Activated CD8-positive, alpha-beta memory T cell treated with anti-CD3 and anti-CD28 coated beads, Interleukin-2, amount 10 ng/mL, durations not matched to agents 7 days and 5 days (primary cell): ENCODE measurements around the gene EIF2D. TPM values are rescaled to one million over a fixed set of nuclear protein-coding genes. Genes with fewer than 3 reads are reported as not detected.

Experiments used
- ATAC-seq: fragments of 150-1000 bp; cut with Tn5 transposase; one replicate; pipeline ENCODE4 v1.10.0; 2021; ENCODE audit warnings: moderate library complexity
- CTCF ChIA-PET: fragments of 350-600 bp; sonication (Branson Sonifier 250); formaldehyde crosslinking; loops from one replicate; lab custom pipeline; 2021; ENCODE audit warnings: antibody characterized with exemption; lab: Charles Lee
- DNase-seq: peaks from one replicate; pipeline ENCODE4 v3.0.0-alpha.2; 2020
- H3K27ac Mint-ChIP-seq: one replicate; pipeline ENCODE4 v1.8.0; 2021; ENCODE audit warnings: mild to moderate bottlenecking, mixed read lengths
- H3K27me3 Mint-ChIP-seq: one replicate; pipeline ENCODE4 v1.8.0; 2021; ENCODE audit warnings: mixed read lengths
- H3K36me3 Mint-ChIP-seq: one replicate; pipeline ENCODE4 v1.8.0; 2021; ENCODE audit warnings: mild to moderate bottlenecking, mixed read lengths
- H3K4me1 Mint-ChIP-seq: one replicate; pipeline ENCODE4 v1.8.0; 2021; ENCODE audit warnings: mixed read lengths
- H3K4me3 Mint-ChIP-seq: one replicate; pipeline ENCODE4 v1.8.0; 2021; ENCODE audit warnings: mild to moderate bottlenecking, moderate library complexity, mixed read lengths
- H3K9me3 Mint-ChIP-seq: one replicate; pipeline ENCODE4 v1.8.0; 2022; ENCODE audit warnings: low read depth, mixed read lengths
- total RNA-seq, 2 experiments: library from RNA; stranded (reverse); gene quantifications; one replicate each; pipeline ENCODE4 v1.2.3, GENCODE V29; 2021

The EIF2D gene
- total RNA-seq: 10 to 100 TPM; 51.7 to 68.4 TPM

DNA sequence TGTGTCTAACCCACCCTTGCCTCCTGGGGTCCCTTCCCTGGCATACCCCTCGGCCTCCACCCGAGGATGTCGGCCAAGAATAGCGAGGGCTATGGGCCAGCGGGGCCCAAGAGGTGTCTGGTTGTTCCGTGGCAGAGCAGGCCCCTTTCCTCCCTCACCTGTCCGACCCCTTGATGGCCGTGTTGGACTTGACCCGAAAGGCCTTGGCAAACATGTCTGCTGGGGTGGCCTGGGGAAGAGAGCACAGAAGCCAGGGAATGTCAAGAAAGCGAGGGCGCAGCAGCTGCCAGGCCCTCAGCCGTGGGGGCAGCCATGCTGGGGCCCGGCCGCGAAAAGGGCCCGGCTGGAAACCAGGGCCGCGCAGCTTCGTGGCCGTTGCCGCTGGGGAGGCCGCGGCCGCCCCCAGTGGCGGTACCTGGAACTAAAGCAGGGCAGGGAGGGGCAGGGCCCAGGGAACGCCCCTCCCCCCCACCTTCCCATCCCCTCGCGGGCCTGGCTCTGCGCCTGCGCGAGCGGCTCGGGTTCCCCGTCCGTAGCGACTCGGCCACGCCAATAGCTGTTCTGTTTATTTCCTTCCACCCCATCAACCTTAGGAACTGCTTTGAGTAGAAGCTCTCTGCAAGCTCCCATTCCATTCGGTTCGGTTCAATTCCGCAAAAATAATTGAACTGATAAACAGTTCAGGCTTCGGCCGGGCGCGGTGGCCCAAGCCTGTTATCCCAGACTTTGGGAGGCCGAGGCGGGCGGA, at the start of gene EIF2D:
Gene EIF2D, minus strand, starts transcription at position 337 of the 748 bp plus-strand sequence. Its CDS starts 123 bp downstream, at position 214.
- H3K27ac Mint-ChIP-seq: peak within 1 kb of the TSS; percentile 93
- ATAC-seq (peak; percentile 98), DNase-seq (peak; percentile 95)
- peak within 1 kb of the TSS; percentile 87 for H3K4me3 Mint-ChIP-seq
- no peaks in the 10 kb centered on the region for H3K9me3 Mint-ChIP-seq
- H3K36me3 Mint-ChIP-seq: peaks cover 14% of the 10 kb centered on the region
- CTCF ChIA-PET: interaction anchor here (0.6 to 8.3 kb wide), 35 partner anchors 8 to 205 kb away, joined by 3 to 63 read pairs (median 7); partner anchors contain the start of genes DYRK3, IKBKE and RASSF5
- peaks cover 40% of the 10 kb centered on the region for H3K4me1 Mint-ChIP-seq
- peaks cover 6% of the 10 kb centered on the region for H3K27me3 Mint-ChIP-seq

GRCh38 chr1:206661161-206661820, 49.0 kb upstream of the EIF2D start:
- ATAC-seq (no peak), DNase-seq (no peak)
- peaks cover 40% of the 10 kb centered on the region for H3K27me3 Mint-ChIP-seq
- no peaks in the 10 kb centered on the region for H3K36me3 Mint-ChIP-seq
- H3K4me3 Mint-ChIP-seq: no peak overlapping the region
- H3K4me1 Mint-ChIP-seq: peaks cover 24% of the 10 kb centered on the region
- H3K27ac Mint-ChIP-seq: no peak overlapping the region
- no peaks in the 10 kb centered on the region for H3K9me3 Mint-ChIP-seq
- CTCF ChIA-PET: interaction anchor here (0.9 to 16.0 kb wide), 6 partner anchors 11 to 325 kb away, joined by 3 to 418 read pairs (median 60); partner anchors contain the start of gene DYRK3

- H3K27ac Mint-ChIP-seq: no peak overlapping the region
- peaks cover 24% of the 10 kb centered on the region for H3K4me1 Mint-ChIP-seq
- no peak overlapping the region for H3K4me3 Mint-ChIP-seq
- CTCF ChIA-PET: interaction anchor here (0.8 to 16.0 kb wide), 11 partner anchors 12 to 252 kb away, joined by 3 to 418 read pairs (median 9); partner anchors contain the start of genes DYRK3 and EIF2D
- peaks cover 31% of the 10 kb centered on the region for H3K27me3 Mint-ChIP-seq
- H3K9me3 Mint-ChIP-seq: no peaks in the 10 kb centered on the region
- H3K36me3 Mint-ChIP-seq: no peaks in the 10 kb centered on the region
- ATAC-seq (no peak), DNase-seq (no peak)
Measured at GRCh38 chr1:206660136-206660535, 47.9 kb upstream of the EIF2D start.

GRCh38 chr1:206658981-206659273, 46.7 kb upstream of the EIF2D start:
- DNase-seq (no peak), ATAC-seq (no peak)
- Mint-ChIP-seq H3K4me1 (peaks cover 22% of the 10 kb centered on the region), H3K36me3 (no peaks in the 10 kb centered on the region), H3K27me3 (peaks cover 24% of the 10 kb centered on the region), H3K4me3 (no peak overlapping the region), H3K9me3 (no peaks in the 10 kb centered on the region), H3K27ac (no peak overlapping the region)
- CTCF ChIA-PET: interaction anchor here (0.6 to 16.0 kb wide), 25 partner anchors 13 to 325 kb away, joined by 3 to 418 read pairs (median 6); partner anchors contain the start of genes DYRK3, EIF2D and FCMR

GRCh38 chr1:206658264-206658980, 46.2 kb upstream of the EIF2D start:
- DNase-seq (peak; percentile 64), ATAC-seq (peak; percentile 82)
- H3K9me3 Mint-ChIP-seq: no peaks in the 10 kb centered on the region
- H3K4me3 Mint-ChIP-seq: no peak overlapping the region
- CTCF ChIA-PET: interaction anchor here (0.7 to 16.0 kb wide), 28 partner anchors 13 to 324 kb away, joined by 3 to 418 read pairs (median 6); partner anchors contain the start of genes DYRK3, EIF2D and FCMR
- no peak overlapping the region for H3K27ac Mint-ChIP-seq
- H3K27me3 Mint-ChIP-seq: peaks cover 21% of the 10 kb centered on the region
- H3K36me3 Mint-ChIP-seq: no peaks in the 10 kb centered on the region
- H3K4me1 Mint-ChIP-seq: peaks cover 19% of the 10 kb centered on the region

DNA sequence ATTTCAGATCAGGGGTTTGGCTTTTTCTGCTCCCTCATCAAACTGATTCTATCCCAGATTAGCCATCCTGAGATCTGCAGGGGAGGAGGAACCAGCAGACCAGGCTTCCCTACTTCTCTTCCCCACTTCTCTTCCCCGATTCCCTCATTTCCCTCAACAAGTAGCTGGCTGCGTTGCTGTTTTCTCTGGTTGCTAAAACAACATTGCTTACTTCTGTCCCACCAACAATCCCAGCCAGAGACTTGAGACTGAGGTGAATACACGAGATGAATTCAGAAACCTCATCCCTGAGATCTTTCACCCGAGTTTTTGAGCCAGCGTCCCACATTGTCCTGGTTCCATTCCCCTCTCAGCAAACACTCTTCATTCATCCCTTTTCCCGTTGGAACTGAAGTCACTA, 45.5 kb upstream of the EIF2D start:
- ATAC-seq: no peak
- no peak for DNase-seq
- no peaks in the 10 kb centered on the region for H3K9me3 Mint-ChIP-seq
- H3K27me3 Mint-ChIP-seq: peaks cover 14% of the 10 kb centered on the region
- CTCF ChIA-PET: interaction anchor here (0.7 to 16.0 kb wide), 19 partner anchors 14 to 324 kb away, joined by 3 to 418 read pairs (median 7); partner anchors contain the start of gene DYRK3
- peaks cover 12% of the 10 kb centered on the region for H3K4me1 Mint-ChIP-seq
- H3K36me3 Mint-ChIP-seq: no peaks in the 10 kb centered on the region
- no peak overlapping the region for H3K4me3 Mint-ChIP-seq
- H3K27ac Mint-ChIP-seq: no peak overlapping the region

DNA sequence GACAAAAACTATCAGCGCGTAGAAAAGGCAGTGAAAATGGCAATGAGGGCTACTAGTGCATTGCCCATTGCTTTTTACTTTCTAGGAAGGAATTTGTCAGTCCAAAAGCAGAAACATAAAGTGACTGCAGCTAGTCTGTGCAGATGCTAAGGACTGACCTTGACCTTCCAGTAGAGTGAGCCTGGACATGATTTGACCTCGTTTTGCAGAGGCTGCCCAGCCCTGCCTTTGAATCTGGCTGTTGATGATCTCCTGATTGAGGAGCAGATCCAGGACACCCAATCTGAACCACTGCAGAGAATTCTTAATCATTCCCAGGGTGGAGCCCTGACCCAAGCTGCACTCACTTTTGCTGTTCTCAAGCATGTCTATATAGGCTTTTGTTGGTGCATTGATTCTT, 44.7 kb upstream of the EIF2D start:
- Mint-ChIP-seq H3K4me3 (no peak overlapping the region), H3K9me3 (no peaks in the 10 kb centered on the region), H3K4me1 (peaks cover 7% of the 10 kb centered on the region), H3K36me3 (no peaks in the 10 kb centered on the region), H3K27me3 (peaks cover 8% of the 10 kb centered on the region), H3K27ac (no peak overlapping the region)
- no peak for ATAC-seq
- DNase-seq: no peak
- CTCF ChIA-PET: interaction anchor here (1.1 to 16.0 kb wide), 8 partner anchors 15 to 325 kb away, joined by 3 to 418 read pairs (median 10); partner anchors contain the start of gene DYRK3

GRCh38 chr1:206655471-206655882, 43.2 kb upstream of the EIF2D start:
- H3K27me3 Mint-ChIP-seq: peaks cover 8% of the 10 kb centered on the region
- H3K4me1 Mint-ChIP-seq: peaks cover 7% of the 10 kb centered on the region
- CTCF ChIA-PET: interaction anchor here (0.7 to 16.0 kb wide), 8 partner anchors 9 to 327 kb away, joined by 3 to 418 read pairs (median 4); partner anchors contain the start of gene DYRK3

DNA sequence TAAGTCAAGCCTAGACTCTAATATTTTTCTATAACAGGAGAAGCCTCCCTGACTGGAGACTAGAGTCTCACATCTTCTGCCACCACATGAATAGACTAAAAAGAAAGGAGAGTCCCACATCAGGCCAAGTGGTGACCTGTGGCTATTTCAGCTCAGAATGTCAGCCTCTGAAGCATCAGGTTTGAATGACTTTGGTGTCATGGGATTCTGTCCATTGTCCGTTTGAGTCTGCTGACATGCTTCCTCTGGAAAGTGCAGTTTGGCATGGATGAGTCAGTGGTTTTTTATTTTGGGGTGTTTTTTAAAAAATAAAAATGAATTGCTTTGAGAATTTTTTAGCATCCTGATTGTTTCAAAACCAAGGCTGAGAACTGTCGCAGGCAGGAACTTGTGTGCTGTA, 42.6 kb upstream of the EIF2D start:
- Mint-ChIP-seq H3K4me1 (peaks cover 7% of the 10 kb centered on the region), H3K27me3 (peaks cover 8% of the 10 kb centered on the region), H3K9me3 (no peaks in the 10 kb centered on the region), H3K4me3 (no peak overlapping the region), H3K36me3 (peaks cover 2% of the 10 kb centered on the region), H3K27ac (no peak overlapping the region)
- DNase-seq: no peak
- CTCF ChIA-PET: interaction anchor here (1.0 to 16.0 kb wide), 5 partner anchors 9 to 110 kb away, joined by 3 to 418 read pairs (median 33); partner anchors contain the start of gene DYRK3
- ATAC-seq: no peak

More at GRCh38 chr1:206655471-206655882, 43.2 kb upstream of the EIF2D start:
- H3K9me3 Mint-ChIP-seq: no peaks in the 10 kb centered on the region
- peaks cover 2% of the 10 kb centered on the region for H3K36me3 Mint-ChIP-seq
- DNase-seq (no peak), ATAC-seq (no peak)
- no peak overlapping the region for H3K27ac Mint-ChIP-seq
- no peak overlapping the region for H3K4me3 Mint-ChIP-seq

GRCh38 chr1:206653715-206654459, 41.6 kb upstream of the EIF2D start:
- peaks cover 8% of the 10 kb centered on the region for H3K27me3 Mint-ChIP-seq
- no peak for DNase-seq
- H3K4me3 Mint-ChIP-seq: no peak overlapping the region
- CTCF ChIA-PET: interaction anchor here (0.6 to 16.0 kb wide), 5 partner anchors 10 to 123 kb away, joined by 3 to 418 read pairs (median 3); partner anchors contain the start of gene DYRK3
- ATAC-seq: no peak
- H3K36me3 Mint-ChIP-seq: peaks cover 5% of the 10 kb centered on the region
- H3K9me3 Mint-ChIP-seq: no peaks in the 10 kb centered on the region
- H3K27ac Mint-ChIP-seq: no peak overlapping the region
- H3K4me1 Mint-ChIP-seq: peaks cover 7% of the 10 kb centered on the region

DNA sequence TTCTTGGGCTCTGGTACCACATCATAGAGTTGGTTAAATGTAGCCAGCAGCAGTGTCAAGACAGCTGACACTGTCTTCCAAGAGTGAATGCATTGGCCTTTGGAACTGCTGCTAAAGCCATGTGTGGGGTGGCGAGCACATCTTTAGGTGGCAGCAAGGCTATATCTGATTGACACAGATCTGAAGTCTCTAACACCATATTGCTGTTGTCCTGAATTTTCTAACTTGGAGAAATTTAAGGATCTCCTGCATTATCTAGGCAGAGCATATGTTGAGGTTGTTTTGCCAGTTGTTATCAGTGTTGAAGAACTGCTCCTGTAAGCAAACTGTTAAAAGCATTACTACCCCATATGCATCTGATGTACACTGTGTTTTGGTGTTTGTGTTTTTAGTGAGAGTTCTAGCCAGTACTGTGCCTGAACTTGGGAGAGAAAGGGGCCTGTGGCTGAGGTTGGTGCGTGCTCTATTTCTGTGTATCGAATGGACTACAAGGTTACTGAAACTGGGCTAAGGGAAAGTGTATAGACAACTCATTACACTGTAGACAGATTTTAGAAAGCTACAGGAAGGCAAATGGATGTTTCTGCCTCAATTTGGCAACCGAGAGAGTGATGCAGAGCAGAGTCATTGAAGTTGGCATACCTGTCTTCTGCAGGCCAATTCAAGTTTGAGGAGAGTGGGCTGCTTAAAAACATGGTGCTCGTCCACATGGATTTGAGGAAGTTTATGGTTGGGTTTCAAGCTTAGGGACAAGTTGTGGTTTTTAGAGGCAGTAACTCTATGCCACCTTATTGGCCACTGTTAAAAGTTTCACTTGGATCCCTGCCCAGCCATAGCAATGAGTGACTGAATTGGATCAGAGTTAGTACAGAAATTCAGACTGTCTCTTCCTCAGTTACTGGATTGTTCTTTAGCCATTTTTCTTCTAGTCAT, 40.0 kb upstream of the EIF2D start:
- no peak for DNase-seq
- no peaks in the 10 kb centered on the region for H3K9me3 Mint-ChIP-seq
- H3K27me3 Mint-ChIP-seq: peaks cover 1% of the 10 kb centered on the region
- H3K4me1 Mint-ChIP-seq: no peaks in the 10 kb centered on the region
- ATAC-seq: no peak
- CTCF ChIA-PET: interaction anchor here (19.9 kb wide), 1 partner anchor 9 kb away, joined by 418 read pairs; no protein-coding TSS in a partner anchor
- H3K4me3 Mint-ChIP-seq: no peak overlapping the region
- H3K27ac Mint-ChIP-seq: no peak overlapping the region
- H3K36me3 Mint-ChIP-seq: peaks cover 12% of the 10 kb centered on the region
